COR-L47 (cell line): ENCODE measurements around the gene MST1R.
"Not testable (repeated sequence)": the region's sequence is repeated elsewhere in the genome, so short reads cannot be mapped to it uniquely, and the experiment has no call there.

Experiments
- DNase-seq: peaks from one replicate; lab custom pipeline; 2025; lab: John Stamatoyannopoulos, UW

MST1R gene

GRCh38 chr3:49903451-49904424 is at the start of gene MST1R:
TSS of gene MST1R (minus strand) at chr3:49903873. CDS start at chr3:49903609, 264 bp downstream.
- DNase-seq, result peak; percentile 63

GRCh38 chr3:49952924-49953323 is 49.3 kb upstream of the MST1R start:
- no peak for DNase-seq

GRCh38 chr3:49942651-49943050 is 39.0 kb upstream of the MST1R start:
- no peak for DNase-seq

GRCh38 chr3:49940667-49941249 is 37.1 kb upstream of the MST1R start:
- DNase-seq, result no peak

- peak; percentile 81 for DNase-seq
Observed at GRCh38 chr3:49939858-49940666, 36.4 kb upstream of the MST1R start, which contains the start of gene RBM6. TSS of gene RBM6 (plus strand) at chr3:49940150. CDS start at chr3:49962642, 22,492 bp downstream.

GRCh38 chr3:49937090-49937489 is 33.4 kb upstream of the MST1R start:
- DNase-seq, result no peak

GRCh38 chr3:49932281-49932680 is 28.6 kb upstream of the MST1R start:
- DNase-seq, result not testable (repeated sequence)

GRCh38 chr3:49930922-49931321 is 27.2 kb upstream of the MST1R start:
- peak; percentile 1 for DNase-seq

GRCh38 chr3:49930168-49930690 is 26.6 kb upstream of the MST1R start:
- no peak for DNase-seq

GRCh38 chr3:49929291-49930167 is 25.9 kb upstream of the MST1R start, which contains the start of gene MON1A:
TSS of gene MON1A (minus strand) at chr3:49929811. CDS start at chr3:49913346, 16,465 bp downstream.
- peak; percentile 51 for DNase-seq

- no peak for DNase-seq
Observed at GRCh38 chr3:49928481-49929017, 24.9 kb upstream of the MST1R start.

GRCh38 chr3:49927798-49928197 is 24.1 kb upstream of the MST1R start:
- no peak for DNase-seq

- DNase-seq, result no peak
Observed at GRCh38 chr3:49926117-49926728, 22.6 kb upstream of the MST1R start.

GRCh38 chr3:49925485-49925884 is 21.8 kb upstream of the MST1R start:
- DNase-seq, result no peak

GRCh38 chr3:49924683-49925082 is 21.0 kb upstream of the MST1R start:
- no peak for DNase-seq

GRCh38 chr3:49917806-49918590 is 14.3 kb upstream of the MST1R start:
- DNase-seq, result not testable (repeated sequence)

- DNase-seq, result no peak
Observed at GRCh38 chr3:49916686-49917085, 13.0 kb upstream of the MST1R start.

- DNase-seq, result no peak
Observed at GRCh38 chr3:49914906-49915305, 11.2 kb upstream of the MST1R start.

- no peak for DNase-seq
Observed at GRCh38 chr3:49912881-49913281, 9.2 kb upstream of the MST1R start.
